Measurements from ENCODE around the gene DDB1.

The DDB1 gene

GRCh38 chr11:61309739-61310138, 23.2 kb downstream of the DDB1 start:
- Histone ChIP-seq H3K36me3 (ENCODE audit: control insufficient read depth in 1 of 2, insufficient read depth in 2 of 2, low read length in 2 of 2) (peaks cover 54 to 87% of the 10 kb centered on the region in 2 experiments), H3K4me1 (ENCODE audit: control insufficient read depth in 1 of 2, insufficient read depth in 2 of 2, low read length in 2 of 2) (peaks cover 0 to 4% of the 10 kb centered on the region in 2 experiments), H3K4me2 (ENCODE audit: low read length) (no peak overlapping the region), H2BK5ac (ENCODE audit: low read depth, low read length, poor library complexity) (no peak overlapping the region), H3K9me3 (ENCODE audit: insufficient read depth, low read depth, low read length) (peaks cover 2% of the 10 kb centered on the region), H3K27me3 (ENCODE audit: insufficient read depth, low read length) (no peaks in the 10 kb centered on the region), H3K4me3 (ENCODE audit: low read depth, low read length) (no peak overlapping the region), H2BK120ac (ENCODE audit: insufficient read depth, low read length, poor library complexity) (no peak overlapping the region), H3K79me2 (ENCODE audit: control insufficient read depth, insufficient read depth, low read length, poor library complexity) (no peaks in the 10 kb centered on the region), H2AK5ac (ENCODE audit: low read length) (no peak overlapping the region), H3K79me1 (ENCODE audit: low read length) (no peaks in the 10 kb centered on the region), H3K18ac (ENCODE audit: low read length) (no peak overlapping the region), H2AFZ (ENCODE audit: insufficient read depth, low read length, poor library complexity) (no peak overlapping the region), H2BK12ac (ENCODE audit: low read length) (no peak overlapping the region), H3K9ac (ENCODE audit: low read length) (no peak overlapping the region), H3K4ac (ENCODE audit: low read depth, low read length) (no peak overlapping the region), H3K23ac (ENCODE audit: low read length) (no peak overlapping the region), H3K27ac (ENCODE audit: low read depth, low read length) (no peak overlapping the region), H3K14ac (ENCODE audit: low read length) (no peak overlapping the region), H4K8ac (ENCODE audit: low read depth, low read length) (no peak overlapping the region), H4K91ac (ENCODE audit: low read depth, low read length) (no peak overlapping the region), H4K12ac (ENCODE audit: low read depth, low read length) (no peak overlapping the region)
- WGBS (ENCODE audit: extremely low coverage, insufficient coverage, insufficient read length), result no CpG with 5 or more reads among the region's 7 CpGs
- DNase-seq, result no peak

- no peak overlapping the region for H3K4me3 ChIP-seq (ENCODE audit: low read depth, low read length)
- no peak overlapping the region for H4K12ac ChIP-seq (ENCODE audit: low read depth, low read length)
- H3K9ac ChIP-seq (ENCODE audit: low read length), result no peak overlapping the region
- peaks cover 2% of the 10 kb centered on the region for H3K9me3 ChIP-seq (ENCODE audit: insufficient read depth, low read depth, low read length)
- no peak overlapping the region for H2AFZ ChIP-seq (ENCODE audit: insufficient read depth, low read length, poor library complexity)
- no peak overlapping the region for H3K27ac ChIP-seq (ENCODE audit: low read depth, low read length)
- peaks cover 0 to 4% of the 10 kb centered on the region in 2 experiments for H3K4me1 ChIP-seq (ENCODE audit: control insufficient read depth in 1 of 2, insufficient read depth in 2 of 2, low read length in 2 of 2)
- H3K4ac ChIP-seq (ENCODE audit: low read depth, low read length), result no peak overlapping the region
- H3K27me3 ChIP-seq (ENCODE audit: insufficient read depth, low read length), result no peaks in the 10 kb centered on the region
- H3K4me2 ChIP-seq (ENCODE audit: low read length), result no peak overlapping the region
- no peak for DNase-seq
- no peak overlapping the region for H3K23ac ChIP-seq (ENCODE audit: low read length)
- H3K36me3 ChIP-seq (ENCODE audit: control insufficient read depth in 1 of 2, insufficient read depth in 2 of 2, low read length in 2 of 2), result peaks cover 57 to 85% of the 10 kb centered on the region in 2 experiments
- no peak overlapping the region for H4K8ac ChIP-seq (ENCODE audit: low read depth, low read length)
- no peak overlapping the region for H3K18ac ChIP-seq (ENCODE audit: low read length)
- no peaks in the 10 kb centered on the region for H3K79me1 ChIP-seq (ENCODE audit: low read length)
- no peak overlapping the region for H2BK12ac ChIP-seq (ENCODE audit: low read length)
- no peak overlapping the region for H4K91ac ChIP-seq (ENCODE audit: low read depth, low read length)
- no CpG with 5 or more reads among the region's 4 CpGs for WGBS (ENCODE audit: extremely low coverage, insufficient coverage, insufficient read length)
- no peak overlapping the region for H2AK5ac ChIP-seq (ENCODE audit: low read length)
- H3K79me2 ChIP-seq (ENCODE audit: control insufficient read depth, insufficient read depth, low read length, poor library complexity), result no peaks in the 10 kb centered on the region
- H2BK120ac ChIP-seq (ENCODE audit: insufficient read depth, low read length, poor library complexity), result no peak overlapping the region
- no peak overlapping the region for H3K14ac ChIP-seq (ENCODE audit: low read length)
- no peak overlapping the region for H2BK5ac ChIP-seq (ENCODE audit: low read depth, low read length, poor library complexity)
Measured at GRCh38 chr11:61309141-61309540, 23.8 kb downstream of the DDB1 start.

- no peak overlapping the region for H3K4me3 ChIP-seq (ENCODE audit: low read depth, low read length)
- no peak overlapping the region for H4K12ac ChIP-seq (ENCODE audit: low read depth, low read length)
- H3K36me3 ChIP-seq (ENCODE audit: control insufficient read depth in 1 of 2, insufficient read depth in 2 of 2, low read length in 2 of 2), result peaks cover 61 to 86% of the 10 kb centered on the region in 2 experiments
- no peak overlapping the region for H2AFZ ChIP-seq (ENCODE audit: insufficient read depth, low read length, poor library complexity)
- no peak overlapping the region for H3K14ac ChIP-seq (ENCODE audit: low read length)
- H3K4me2 ChIP-seq (ENCODE audit: low read length), result no peak overlapping the region
- no peak overlapping the region for H2BK5ac ChIP-seq (ENCODE audit: low read depth, low read length, poor library complexity)
- no peak overlapping the region for H3K4ac ChIP-seq (ENCODE audit: low read depth, low read length)
- H2BK12ac ChIP-seq (ENCODE audit: low read length), result no peak overlapping the region
- no peak overlapping the region for H3K27ac ChIP-seq (ENCODE audit: low read depth, low read length)
- no peak overlapping the region for H2BK120ac ChIP-seq (ENCODE audit: insufficient read depth, low read length, poor library complexity)
- H3K9me3 ChIP-seq (ENCODE audit: insufficient read depth, low read depth, low read length), result peaks cover 2% of the 10 kb centered on the region
- no peak overlapping the region for H4K91ac ChIP-seq (ENCODE audit: low read depth, low read length)
- no peak overlapping the region for H2AK5ac ChIP-seq (ENCODE audit: low read length)
- no peak overlapping the region for H3K23ac ChIP-seq (ENCODE audit: low read length)
- DNase-seq, result no peak
- H3K79me1 ChIP-seq (ENCODE audit: low read length), result no peaks in the 10 kb centered on the region
- H3K27me3 ChIP-seq (ENCODE audit: insufficient read depth, low read length), result no peaks in the 10 kb centered on the region
- peaks cover 0 to 4% of the 10 kb centered on the region in 2 experiments for H3K4me1 ChIP-seq (ENCODE audit: control insufficient read depth in 1 of 2, insufficient read depth in 2 of 2, low read length in 2 of 2)
- WGBS (ENCODE audit: extremely low coverage, insufficient coverage, insufficient read length), result no CpG with 5 or more reads among the region's 1 CpG
- no peak overlapping the region for H3K9ac ChIP-seq (ENCODE audit: low read length)
- H4K8ac ChIP-seq (ENCODE audit: low read depth, low read length), result no peak overlapping the region
- no peak overlapping the region for H3K18ac ChIP-seq (ENCODE audit: low read length)
- H3K79me2 ChIP-seq (ENCODE audit: control insufficient read depth, insufficient read depth, low read length, poor library complexity), result no peaks in the 10 kb centered on the region
Measured at GRCh38 chr11:61307354-61307753, 25.6 kb downstream of the DDB1 start.

GRCh38 chr11:61306221-61306620, 26.7 kb downstream of the DDB1 start:
- peaks cover 0 to 4% of the 10 kb centered on the region in 2 experiments for H3K4me1 ChIP-seq (ENCODE audit: control insufficient read depth in 1 of 2, insufficient read depth in 2 of 2, low read length in 2 of 2)
- no peak overlapping the region for H4K8ac ChIP-seq (ENCODE audit: low read depth, low read length)
- H3K4me3 ChIP-seq (ENCODE audit: low read depth, low read length), result no peak overlapping the region
- no peak overlapping the region for H3K4me2 ChIP-seq (ENCODE audit: low read length)
- H3K36me3 ChIP-seq (ENCODE audit: control insufficient read depth in 1 of 2, insufficient read depth in 2 of 2, low read length in 2 of 2), result peaks cover 64 to 86% of the 10 kb centered on the region in 2 experiments
- no peak overlapping the region for H4K12ac ChIP-seq (ENCODE audit: low read depth, low read length)
- H2BK12ac ChIP-seq (ENCODE audit: low read length), result no peak overlapping the region
- H2AK5ac ChIP-seq (ENCODE audit: low read length), result no peak overlapping the region
- no peak overlapping the region for H3K27ac ChIP-seq (ENCODE audit: low read depth, low read length)
- no peaks in the 10 kb centered on the region for H3K27me3 ChIP-seq (ENCODE audit: insufficient read depth, low read length)
- no peak overlapping the region for H4K91ac ChIP-seq (ENCODE audit: low read depth, low read length)
- H3K14ac ChIP-seq (ENCODE audit: low read length), result no peak overlapping the region
- H3K79me1 ChIP-seq (ENCODE audit: low read length), result no peaks in the 10 kb centered on the region
- no peak overlapping the region for H2BK120ac ChIP-seq (ENCODE audit: insufficient read depth, low read length, poor library complexity)
- H2AFZ ChIP-seq (ENCODE audit: insufficient read depth, low read length, poor library complexity), result no peak overlapping the region
- H3K23ac ChIP-seq (ENCODE audit: low read length), result no peak overlapping the region
- no peak overlapping the region for H2BK5ac ChIP-seq (ENCODE audit: low read depth, low read length, poor library complexity)
- DNase-seq, result no peak
- H3K79me2 ChIP-seq (ENCODE audit: control insufficient read depth, insufficient read depth, low read length, poor library complexity), result no peaks in the 10 kb centered on the region
- no peak overlapping the region for H3K9ac ChIP-seq (ENCODE audit: low read length)
- H3K18ac ChIP-seq (ENCODE audit: low read length), result no peak overlapping the region
- no peak overlapping the region for H3K4ac ChIP-seq (ENCODE audit: low read depth, low read length)
- WGBS (ENCODE audit: extremely low coverage, insufficient coverage, insufficient read length), result no CpG with 5 or more reads among the region's 1 CpG
- H3K9me3 ChIP-seq (ENCODE audit: insufficient read depth, low read depth, low read length), result peaks cover 2% of the 10 kb centered on the region

Measured in trophoblast cell (in vitro differentiated cells and primary cell).